ENCODE results near the gene ZFR2. TPM values are rescaled to one million over a fixed set of nuclear protein-coding genes. Genes with fewer than 3 reads are reported as not detected.

ZFR2 gene
- total RNA-seq, 1 experiment from 2014 or later = not detected

GRCh38 chr19:3765121-3765520 lies 103.7 kb downstream of the ZFR2 start:
- peaks cover 5% of the 10 kb centered on the region; the same call in 1 of the 2 replicates for H3K4me1 ChIP-seq (ENCODE audit: insufficient read depth, low read length)
- no peaks in the 10 kb centered on the region for H3K27me3 ChIP-seq (ENCODE audit: low read length)
- H3K36me3 ChIP-seq (ENCODE audit: low read depth, low read length) = no peaks in the 10 kb centered on the region
- H3F3A ChIP-seq (ENCODE audit: low read length, unreplicated experiment) = no peaks in the 10 kb centered on the region
- no peaks in the 10 kb centered on the region for H4K20me1 ChIP-seq (ENCODE audit: low read length)
- H2AFZ ChIP-seq (ENCODE audit: low read length) = no peak overlapping the region
- ATAC-seq = no peak
- H3K9ac ChIP-seq (ENCODE audit: low read length) = no peak overlapping the region
- intact Hi-C loops (cut with micrococcal nuclease) = no loop called here
- H3K27ac ChIP-seq (ENCODE audit: low read length) = no peak overlapping the region
- BruUV-seq (replicated peaks) = no TSS peak
- H3K4me3 ChIP-seq (ENCODE audit: low read length) = no peak overlapping the region
- no peak for TF ChIP-seq EZH2 (IDR thresholded peaks at IDR 0.05; ENCODE audit: low read length, unreplicated experiment)
- TF ChIP-seq EZH2phosphoT487 (IDR thresholded peaks at IDR 0.05; ENCODE audit: borderline replicate concordance, low read length) = no peak
- no peak for TF ChIP-seq CTCF (conservative IDR thresholded peaks at IDR 0.05; ENCODE audit: low read depth, low read length)
- peaks cover 18% of the 10 kb centered on the region for H3K79me2 ChIP-seq (ENCODE audit: low read length)
- H3K9me3 ChIP-seq (ENCODE audit: low read length) = no peaks in the 10 kb centered on the region
- CTCF ChIA-PET = no interaction called here
- no peak overlapping the region for H3K4me2 ChIP-seq (ENCODE audit: low read length)
- no peaks in the 10 kb centered on the region for H3K9me2 ChIP-seq (replicated peaks; ENCODE audit: low read length)
- no peak for DNase-seq
- POLR2A ChIA-PET (ENCODE audit: unreplicated experiment) = no interaction called here

- Histone ChIP-seq H4K20me1 (ENCODE audit: low read length) (no peaks in the 10 kb centered on the region), H2AFZ (ENCODE audit: low read length) (peak within 1 kb of the TSS; percentile 95), H3F3A (ENCODE audit: low read length, unreplicated experiment) (no peaks in the 10 kb centered on the region), H3K4me2 (ENCODE audit: low read length) (peak within 1 kb of the TSS; percentile 94), H3K9ac (ENCODE audit: low read length) (peak within 1 kb of the TSS; percentile 99), H3K27me3 (ENCODE audit: low read length) (no peaks in the 10 kb centered on the region), H3K9me2 (replicated peaks; ENCODE audit: low read length) (no peaks in the 10 kb centered on the region), H3K36me3 (ENCODE audit: low read depth, low read length) (no peaks in the 10 kb centered on the region), H3K4me1 (ENCODE audit: insufficient read depth, low read length) (peaks cover 5% of the 10 kb centered on the region; the same call in 1 of the 2 replicates), H3K4me3 (ENCODE audit: low read length) (peak within 1 kb of the TSS; percentile 90), H3K9me3 (ENCODE audit: low read length) (no peaks in the 10 kb centered on the region), H3K27ac (ENCODE audit: low read length) (peak within 1 kb of the TSS; percentile 99), H3K79me2 (ENCODE audit: low read length) (peaks cover 28% of the 10 kb centered on the region)
- peak; percentile 92 for ATAC-seq
- BruUV-seq (replicated peaks) = TSS peak; percentile 98
- POLR2A ChIA-PET (ENCODE audit: unreplicated experiment) = interaction anchor here (0.5 to 0.9 kb wide), 5 partner anchors 54 to 1306 kb away, joined by 3 to 7 read pairs (median 4); partner anchors contain the start of genes DAPK3 and LMNB2
- DNase-seq = peak; percentile 97
- CTCF ChIA-PET = interaction anchor here (0.7 to 1.2 kb wide), 3 partner anchors 59 to 206 kb away, joined by 3 read pairs; no protein-coding TSS in a partner anchor
- intact Hi-C loops (cut with micrococcal nuclease) = loop anchor here (5.0 kb wide), 1 partner anchor 225 kb away; the partner anchor contains the start of gene EEF2
- TF ChIP-seq EZH2 (IDR thresholded peaks at IDR 0.05; ENCODE audit: low read length, unreplicated experiment) = no peak
- no peak for TF ChIP-seq CTCF (conservative IDR thresholded peaks at IDR 0.05; ENCODE audit: low read depth, low read length)
- TF ChIP-seq EZH2phosphoT487 (IDR thresholded peaks at IDR 0.05; ENCODE audit: borderline replicate concordance, low read length) = no peak
Observed at GRCh38 chr19:3762501-3763459, 106.1 kb downstream of the ZFR2 start, which contains the start of gene MRPL54. TSS of gene MRPL54 (plus strand) at chr19:3762682. CDS start at chr19:3762701, 19 bp downstream.
